HepG2 (cell line): ENCODE measurements around the gene BDP1. TPM values are rescaled to one million over a fixed set of nuclear protein-coding genes. Genes with fewer than 3 reads are reported as not detected.

Source experiments
- ATAC-seq: fragments of 200-7000 bp; cut with Tn5 transposase; 3 replicates; pipeline ENCODE4 v1.9.1; 2020; ENCODE audit warnings: mild to moderate bottlenecking, moderate library complexity
- BruUV-seq: library from RNA; stranded (reverse); fragments of 400-500 nt; replicated peaks from 2 replicates; lab custom pipeline; 2021; lab: Mats Ljungman, UMichigan
- CTCF ChIA-PET: fragments of 300-600 bp; formaldehyde crosslinking; extraction: SDS; loops from one replicate; lab custom pipeline; 2021; ENCODE audit warnings: low total read pairs, inconsistent platforms, low intra/inter-chr PET ratio; lab: Yijun Ruan, JAX
- POLR2A ChIA-PET: fragments of 350-600 bp; sonication (Branson Sonifier 250); formaldehyde crosslinking; loops from one replicate; lab custom pipeline; 2020; ENCODE audit warnings: antibody characterized with exemption, inconsistent platforms; lab: Yijun Ruan, JAX
- DNase-seq: peaks from one replicate; pipeline ENCODE4 v3.0.0-alpha.2; 2015; ENCODE audit warnings: low spot score
- FAIRE-seq: peaks from 3 replicates; lab custom pipeline; 2011; peaks lifted over from hg19 to GRCh38; lab: Jason Lieb, UNC
- H2AFZ ChIP-seq: one replicate; pipeline ENCODE4 v1.6.1; 2011; ENCODE audit warnings: low read length, inconsistent platforms
- H3K27ac ChIP-seq: fragments of 300-600 bp; 3 replicates; pipeline ENCODE4 v1.8.0; 2011; ENCODE audit warnings: mixed run types, mild to moderate bottlenecking, mixed read lengths, low read length, inconsistent platforms; ENCODE audit not compliant: insufficient read depth; ENCODE audit errors: extremely low read length
- H3K27me3 ChIP-seq, 2 experiments: fragments of 200-600 bp in 1 of 2; 2 replicates in 1 of 2; 3 replicates in 1 of 2; pipeline versions ENCODE4 v1.6.0 to v1.8.0; 2011; ENCODE audit warnings: low read length in 2 of 2, mild to moderate bottlenecking in 2 of 2, moderate library complexity in 2 of 2, inconsistent platforms in 1 of 2; ENCODE audit not compliant: insufficient read depth in 2 of 2, control insufficient read depth in 1 of 2
- H3K36me3 ChIP-seq, 2 experiments: fragments of 200-600 bp in 1 of 2; replicated peaks in 1 of 2; 2 replicates in 1 of 2; 3 replicates in 1 of 2; pipeline versions ENCODE4 v1.5.1 to v1.8.0; 2011; ENCODE audit warnings: low read length in 2 of 2, inconsistent platforms in 1 of 2; ENCODE audit not compliant: insufficient read depth in 2 of 2, control insufficient read depth in 1 of 2
- H3K4me1 ChIP-seq: 2 replicates; pipeline ENCODE4 v1.5.1; 2012; ENCODE audit warnings: low read length, inconsistent platforms; ENCODE audit not compliant: insufficient read depth
- H3K4me2 ChIP-seq: 2 replicates; pipeline ENCODE4 v1.6.0; 2011; ENCODE audit warnings: low read depth, low read length, inconsistent platforms
- H3K4me3 ChIP-seq, 3 experiments: fragments of 200-600 bp in 1 of 3; sonication (generic), shearing (Covaris generic) in 1 of 3; replicated peaks in 1 of 3; 2 replicates each; pipeline ENCODE4 v1.5.1; 2011 to 2016; ENCODE audit warnings: low read length in 3 of 3, inconsistent platforms in 2 of 3, low read depth in 2 of 3, mild to moderate bottlenecking in 2 of 3, control low read depth in 1 of 3, mixed read lengths in 1 of 3; ENCODE audit not compliant: insufficient read depth in 1 of 3
- H3K79me2 ChIP-seq: one replicate; pipeline ENCODE4 v1.6.1; 2011; ENCODE audit warnings: low read length, inconsistent platforms; ENCODE audit not compliant: insufficient read depth
- H3K9ac ChIP-seq: 2 replicates; pipeline ENCODE4 v1.6.0; 2011; ENCODE audit warnings: mild to moderate bottlenecking, low read depth, low read length, inconsistent platforms; ENCODE audit not compliant: insufficient read depth
- H3K9me3 ChIP-seq: 2 replicates; pipeline ENCODE4 v1.5.1; 2012; ENCODE audit warnings: mild to moderate bottlenecking, low read length
- H4K20me1 ChIP-seq: 2 replicates; pipeline ENCODE4 v1.6.0; 2011; ENCODE audit warnings: inconsistent platforms, mild to moderate bottlenecking, low read length, moderate library complexity; ENCODE audit not compliant: insufficient read depth
- CENPBD1 ChIP-seq: sonication (generic); formaldehyde crosslinking; IDR thresholded peaks from 2 replicates; pipeline ENCODE4 v1.8.0; 2022; ENCODE audit warnings: missing genetic modification reagents, low read depth, mild to moderate bottlenecking, borderline replicate concordance
- ELK4 ChIP-seq: sonication (generic); formaldehyde crosslinking; IDR thresholded peaks from 2 replicates; pipeline ENCODE4 v1.9.0; 2021; ENCODE audit warnings: missing genetic modification reagents, borderline replicate concordance
- HHEX ChIP-seq: IDR thresholded peaks from 2 replicates; pipeline ENCODE4 v1.6.1; 2016; ENCODE audit warnings: control low read depth
- IRF1 ChIP-seq: sonication (generic); formaldehyde crosslinking; IDR thresholded peaks from 2 replicates; pipeline ENCODE4 v1.4.0; 2020; ENCODE audit warnings: low read depth, mild to moderate bottlenecking, missing genetic modification reagents
- MBNL3 ChIP-seq: fragments of 250-450 bp; sonication (Bioruptor Pico); conservative IDR thresholded peaks from 2 replicates; pipeline ENCODE4 v1.8.0; 2022; ENCODE audit warnings: mild to moderate bottlenecking, inconsistent platforms
- MIER2 ChIP-seq: IDR thresholded peaks from 2 replicates; pipeline ENCODE4 v1.6.1; 2016; ENCODE audit warnings: missing biosample characterization, missing genetic modification reagents
- SIX1 ChIP-seq: sonication (generic); formaldehyde crosslinking; IDR thresholded peaks from 2 replicates; pipeline ENCODE4 v1.4.0; 2020; ENCODE audit warnings: missing genetic modification reagents, borderline replicate concordance
- SMAD9 ChIP-seq: sonication (generic); formaldehyde crosslinking; IDR thresholded peaks from 2 replicates; pipeline ENCODE4 v1.5.1; 2020; ENCODE audit warnings: mild to moderate bottlenecking, missing genetic modification reagents
- SNAPC5 ChIP-seq: sonication (generic); formaldehyde crosslinking; IDR thresholded peaks from 2 replicates; pipeline ENCODE4 v1.8.1; 2023; ENCODE audit warnings: mild to moderate bottlenecking, missing genetic modification reagents, borderline replicate concordance
- TFDP2 ChIP-seq: sonication (generic); formaldehyde crosslinking; IDR thresholded peaks from 2 replicates; pipeline ENCODE4 v1.4.0; 2020; ENCODE audit warnings: missing genetic modification reagents
- ZBTB7B ChIP-seq: sonication (generic); formaldehyde crosslinking; IDR thresholded peaks from 2 replicates; pipeline ENCODE4 v1.4.0; 2020; ENCODE audit warnings: missing genetic modification reagents
- ZNF3 ChIP-seq: IDR thresholded peaks from 2 replicates; pipeline ENCODE4 v1.7.0; 2017; ENCODE audit warnings: inconsistent platforms
- ZNF546 ChIP-seq: sonication (generic); formaldehyde crosslinking; conservative IDR thresholded peaks from 2 replicates; pipeline ENCODE4 v1.8.1; 2023; ENCODE audit warnings: mild to moderate bottlenecking, missing genetic modification reagents
- WGBS: methylation state at CpG from one replicate; pipeline ENCODE4 v1.1.6; 2017; ENCODE audit warnings: low lambda C conversion rate; 5-methylcytosine and 5-hydroxymethylcytosine counted together
- in situ Hi-C: cut with HindIII; loops from 2 replicates; pipeline ENCODE4 v1.10.0; 2017; ENCODE audit warnings: low pct_unique_long_range_greater_than_20kb; ENCODE audit not compliant: extremely low pct_ligation_motif_present
- intact Hi-C: fragments of 100-400 bp; cut with micrococcal nuclease; formaldehyde crosslinking; loops from one replicate; pipeline ENCODE4 v1.10.0; 2022; ENCODE audit not compliant: unreplicated experiment
- polyA plus RNA-seq, 8 experiments: library from polyadenylated mRNA; depleted of rRNA in 3 of 8; stranded (reverse) in 7 of 8; unstranded in 1 of 8; fragments of >200 nt; fragmentation: Illumina TruSeq in 4 of 8; extraction: Trizol in 4 of 8; gene quantifications; 2 replicates each; pipeline versions ENCODE4 v1.2.1 to v1.2.3, GENCODE V29; 2011 to 2016; ENCODE audit warnings: low read depth in 4 of 8, missing spikeins in 1 of 8, mixed read lengths in 1 of 8; ENCODE audit not compliant: insufficient read depth in 1 of 8
- total RNA-seq, 5 experiments: library from RNA; depleted of rRNA; stranded (reverse); fragments of >200 nt; fragmentation: Illumina TruSeq; extraction: Trizol; gene quantifications; 2 replicates each; pipeline ENCODE4 v1.2.3, GENCODE V29; 2016; ENCODE audit warnings: low read depth in 1 of 5

Gene BDP1
- total and polyA plus RNA-seq, 2 of the 13 experiments (the other 11 are each of a cell fraction or from before 2014, with no cell fraction given) = 10.2 to 22.4 TPM

GRCh38 chr5:71503536-71503935 lies 48.1 kb downstream of the BDP1 start:
- H3K79me2 ChIP-seq = no peaks in the 10 kb centered on the region
- no TSS peak for BruUV-seq

More at GRCh38 chr5:71503536-71503935, 48.1 kb downstream of the BDP1 start:
- 98% methylated on average over 2 of the region's 2 CpGs for whole genome bisulfite sequencing
- no peak for ATAC-seq
- H3K27me3 ChIP-seq = no peaks in the 10 kb centered on the region; a peak in 1 of 5 replicates
- H3K4me2 ChIP-seq = no peak overlapping the region
- H3K36me3 ChIP-seq = peaks cover 12 to 52% of the 10 kb centered on the region in 2 experiments; a peak in 4 of 5 replicates
- H3K4me1 ChIP-seq = no peaks in the 10 kb centered on the region
- DNase-seq = no peak
- POLR2A ChIA-PET = interaction anchor here (1.1 kb wide), 1 partner anchor 10 kb away, joined by 3 read pairs; no protein-coding TSS in a partner anchor
- no peak for FAIRE-seq
- H3K9ac ChIP-seq = no peak overlapping the region
- H2AFZ ChIP-seq = no peak overlapping the region
- intact Hi-C loops (no loop called here), in situ Hi-C loops (no loop called here)
- no peaks in the 10 kb centered on the region for H3K9me3 ChIP-seq
- no peak for TF ChIP-seq CENPBD1 (CRISPR knock-in tag)
- TF ChIP-seq MIER2 (CRISPR knock-in tag) = no peak
- TF ChIP-seq SNAPC5 (CRISPR knock-in tag) = no peak
- no peak for TF ChIP-seq MBNL3
- no peak for TF ChIP-seq IRF1 (CRISPR knock-in tag)
- TF ChIP-seq ZNF546 = no peak
- TF ChIP-seq ZNF3 = no peak
- no peak for TF ChIP-seq HHEX
- no peak for TF ChIP-seq SIX1 (CRISPR knock-in tag)
- no peak for TF ChIP-seq TFDP2 (CRISPR knock-in tag)
- no peak for TF ChIP-seq SMAD9
- no peak for TF ChIP-seq ELK4 (CRISPR knock-in tag)
- no peak for TF ChIP-seq ZBTB7B (CRISPR knock-in tag)
- no peak overlapping the region for H3K4me3 ChIP-seq
- no peaks in the 10 kb centered on the region for H4K20me1 ChIP-seq
- CTCF ChIA-PET = no interaction called here
- H3K27ac ChIP-seq = no peak overlapping the region
